ENCODE results near the gene FLAD1.

The FLAD1 gene

GRCh38 chr1:154954541-154954940 is 28.6 kb upstream of the FLAD1 start:
- Histone ChIP-seq H3K4me3 (ENCODE audit: low read depth, low read length) (no peak overlapping the region), H3K27ac (no peak overlapping the region; the same call in 1 of the 2 replicates)
- no peak for TF ChIP-seq CTCF (IDR thresholded peaks at IDR 0.05; ENCODE audit: low read depth, low read length)

GRCh38 chr1:154955039-154955717 is 28.0 kb upstream of the FLAD1 start:
- Histone ChIP-seq H3K27me3 (ENCODE audit: insufficient read depth, low read depth, severe bottlenecking) (no peaks in the 10 kb centered on the region), H3K27ac (peak overlapping the region; percentile 88), H3K4me3 (ENCODE audit: low read depth, low read length) (peak overlapping the region; percentile 58), H3K9me3 (ENCODE audit: severe bottlenecking) (no peaks in the 10 kb centered on the region), H3K36me3 (peaks cover 40% of the 10 kb centered on the region)
- DNase-seq = peak; percentile 93
- no peak for TF ChIP-seq CTCF (IDR thresholded peaks at IDR 0.05; ENCODE audit: low read depth, low read length)

More at GRCh38 chr1:154954541-154954940, 28.6 kb upstream of the FLAD1 start:
- no peaks in the 10 kb centered on the region for H3K27me3 ChIP-seq (ENCODE audit: insufficient read depth, low read depth, severe bottlenecking)
- H3K36me3 ChIP-seq = peaks cover 39% of the 10 kb centered on the region
- H3K9me3 ChIP-seq (ENCODE audit: severe bottlenecking) = no peaks in the 10 kb centered on the region
- DNase-seq = peak; percentile 74

- peak; percentile 27; the same call in 1 of the 2 replicates for TF ChIP-seq CTCF (IDR thresholded peaks at IDR 0.05; ENCODE audit: low read depth, low read length)
- H3K27ac ChIP-seq = peak within 1 kb of the TSS; percentile 88
- no peaks in the 10 kb centered on the region for H3K9me3 ChIP-seq (ENCODE audit: severe bottlenecking)
- no peaks in the 10 kb centered on the region for H3K27me3 ChIP-seq (ENCODE audit: insufficient read depth, low read depth, severe bottlenecking)
- peak within 1 kb of the TSS; percentile 58 for H3K4me3 ChIP-seq (ENCODE audit: low read depth, low read length)
- H3K36me3 ChIP-seq = peaks cover 35% of the 10 kb centered on the region
- peak; percentile 98 for DNase-seq
These were observed 27.2 kb upstream of the FLAD1 start, which contains the start of gene PBXIP1 for GRCh38 chr1:154955718-154956543. TSS of gene PBXIP1 (minus strand) at chr1:154956099. CDS start at chr1:154953721, 2,378 bp downstream.

- DNase-seq = peak; percentile 76
- Histone ChIP-seq H3K36me3 (peaks cover 31% of the 10 kb centered on the region), H3K4me3 (ENCODE audit: low read depth, low read length) (peak overlapping the region; percentile 58), H3K27ac (peak overlapping the region; percentile 88), H3K9me3 (ENCODE audit: severe bottlenecking) (no peaks in the 10 kb centered on the region), H3K27me3 (ENCODE audit: insufficient read depth, low read depth, severe bottlenecking) (no peaks in the 10 kb centered on the region)
- no peak for TF ChIP-seq CTCF (IDR thresholded peaks at IDR 0.05; ENCODE audit: low read depth, low read length)
These were observed 26.6 kb upstream of the FLAD1 start for GRCh38 chr1:154956544-154956941.

GRCh38 chr1:154957091-154957657 is 26.0 kb upstream of the FLAD1 start:
- peaks cover 31% of the 10 kb centered on the region for H3K36me3 ChIP-seq
- no peaks in the 10 kb centered on the region for H3K9me3 ChIP-seq (ENCODE audit: severe bottlenecking)
- no peak for DNase-seq
- no peaks in the 10 kb centered on the region for H3K27me3 ChIP-seq (ENCODE audit: insufficient read depth, low read depth, severe bottlenecking)
- H3K27ac ChIP-seq = peak overlapping the region; percentile 88
- TF ChIP-seq CTCF (IDR thresholded peaks at IDR 0.05; ENCODE audit: low read depth, low read length) = no peak
- H3K4me3 ChIP-seq (ENCODE audit: low read depth, low read length) = no peak overlapping the region; the same call in 1 of the 2 replicates
